HAP-1 (cell line): ENCODE measurements around the gene IQCH.

Experiments
- DNase-seq, 2 experiments: peaks; one replicate each; pipeline ENCODE4 v3.0.0-alpha.2; 2016 to 2020; ENCODE audit warnings: low spot score in 2 of 2
- H3K27me3 ChIP-seq: fragments of 250-450 bp; sonication (Bioruptor Pico); 2 replicates; pipeline ENCODE4 v1.5.1; 2020; ENCODE audit warnings: low read depth, mild to moderate bottlenecking, moderate library complexity
- H3K36me3 ChIP-seq: fragments of 250-450 bp; sonication (Bioruptor Pico); replicated peaks from 2 replicates; pipeline ENCODE4 v1.5.1; 2020; ENCODE audit warnings: mild to moderate bottlenecking
- H3K4me1 ChIP-seq: fragments of 250-450 bp; sonication (Bioruptor Pico); 2 replicates; pipeline ENCODE4 v1.5.1; 2020; ENCODE audit warnings: mild to moderate bottlenecking
- H3K4me3 ChIP-seq: fragments of 250-450 bp; sonication (Bioruptor Pico); 2 replicates; pipeline ENCODE4 v1.5.1; 2020; ENCODE audit warnings: mild to moderate bottlenecking, moderate library complexity
- H3K9me3 ChIP-seq: fragments of 250-450 bp; sonication (Bioruptor Pico); 2 replicates; pipeline ENCODE4 v1.5.1; 2020; ENCODE audit warnings: mild to moderate bottlenecking, moderate library complexity
- in situ Hi-C: fragments of 300-500 bp; cut with MboI; formaldehyde crosslinking; loops from 3 replicates; pipeline ENCODE4 v1.14.3; 2020; ENCODE audit warnings: low sequenced_read_pairs, inconsistent platforms, mixed read lengths

IQCH gene

DNA sequence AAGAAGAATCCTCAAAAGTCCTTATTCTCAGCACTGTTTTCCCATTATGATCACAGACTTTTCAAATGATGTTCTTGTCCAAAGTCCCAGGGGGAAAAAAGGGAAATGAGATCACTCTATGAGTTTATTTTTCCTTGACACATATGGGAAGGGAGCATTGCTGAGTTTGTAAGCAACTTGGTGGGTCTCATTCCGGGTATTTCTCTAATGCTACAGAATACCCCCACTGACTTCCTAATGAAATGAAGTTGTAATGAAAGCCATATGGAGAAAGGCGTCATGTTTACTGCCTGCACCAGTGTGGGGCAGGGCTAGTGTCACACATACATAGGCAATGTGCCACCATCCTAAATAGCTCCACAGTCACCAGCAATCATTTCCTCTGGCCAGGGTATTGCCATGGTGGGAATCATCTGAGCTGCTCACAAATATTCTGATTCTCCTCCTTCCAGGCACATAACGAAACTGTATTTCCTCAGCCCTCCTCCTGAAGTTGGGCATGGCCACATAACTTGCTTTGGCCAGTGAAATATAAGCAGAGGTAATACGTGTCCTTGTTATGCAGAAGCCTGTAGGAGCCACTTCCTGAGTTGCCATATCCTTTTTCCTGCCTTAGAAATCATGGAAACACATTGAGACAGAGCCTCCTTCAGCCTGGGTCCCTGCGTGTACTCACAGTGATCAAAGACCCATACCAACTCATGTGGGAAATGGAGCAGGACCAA lies 225.4 kb downstream of the IQCH start:
- H3K4me1 ChIP-seq: no peaks in the 10 kb centered on the region
- H3K36me3 ChIP-seq: no peaks in the 10 kb centered on the region
- no peak overlapping the region for H3K4me3 ChIP-seq
- in situ Hi-C loops: no loop called here
- no peaks in the 10 kb centered on the region for H3K27me3 ChIP-seq
- DNase-seq: no peak
- no peaks in the 10 kb centered on the region for H3K9me3 ChIP-seq

DNA sequence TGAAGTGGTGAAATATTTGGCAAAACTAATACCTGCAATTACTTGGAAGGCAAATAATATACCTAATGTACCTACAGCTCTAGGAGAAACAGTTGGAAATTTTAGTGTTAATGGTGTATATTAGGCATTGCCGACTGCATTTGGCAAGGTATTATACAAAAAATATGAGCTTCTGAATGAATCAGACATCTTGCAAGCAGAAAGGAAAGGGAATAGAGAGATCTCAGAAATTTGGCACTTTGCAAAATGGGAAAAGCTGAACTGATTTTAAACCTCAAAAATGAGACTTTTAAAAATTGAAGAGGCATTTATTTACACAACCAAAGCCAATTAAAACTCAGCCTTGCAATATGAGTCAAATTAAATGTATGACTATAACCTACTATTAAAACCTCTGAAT lies 226.2 kb downstream of the IQCH start:
- Histone ChIP-seq H3K27me3 (no peaks in the 10 kb centered on the region), H3K4me3 (no peak overlapping the region)
- in situ Hi-C loops: no loop called here

DNA sequence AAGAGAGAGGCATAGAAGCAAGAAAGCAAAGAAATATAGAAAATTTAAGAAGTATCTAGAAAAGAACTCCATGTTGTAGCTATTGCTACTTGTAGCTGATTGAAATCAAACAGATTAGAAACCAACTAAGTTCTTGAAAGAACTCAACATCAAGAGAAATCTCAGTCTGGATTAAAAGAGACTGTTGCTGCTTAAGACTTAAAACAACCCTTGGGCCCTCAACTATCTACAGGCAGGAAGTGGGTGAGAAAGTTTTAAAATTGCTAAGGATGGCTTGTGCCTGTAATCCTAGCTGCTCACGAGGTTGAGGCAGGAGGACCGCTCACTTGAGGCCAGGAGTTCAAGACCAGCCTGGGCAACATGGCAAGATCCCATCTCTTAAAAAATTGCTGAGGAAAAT lies 227.1 kb downstream of the IQCH start:
- Histone ChIP-seq H3K4me3 (no peak overlapping the region), H3K36me3 (no peaks in the 10 kb centered on the region), H3K9me3 (no peaks in the 10 kb centered on the region), H3K4me1 (no peaks in the 10 kb centered on the region), H3K27me3 (no peaks in the 10 kb centered on the region)
- DNase-seq: no peak
- in situ Hi-C loops: no loop called here

More for the DNA sequence above, 226.2 kb downstream of the IQCH start:
- DNase-seq: no peak
- Histone ChIP-seq H3K36me3 (no peaks in the 10 kb centered on the region), H3K9me3 (no peaks in the 10 kb centered on the region), H3K4me1 (no peaks in the 10 kb centered on the region)

DNA sequence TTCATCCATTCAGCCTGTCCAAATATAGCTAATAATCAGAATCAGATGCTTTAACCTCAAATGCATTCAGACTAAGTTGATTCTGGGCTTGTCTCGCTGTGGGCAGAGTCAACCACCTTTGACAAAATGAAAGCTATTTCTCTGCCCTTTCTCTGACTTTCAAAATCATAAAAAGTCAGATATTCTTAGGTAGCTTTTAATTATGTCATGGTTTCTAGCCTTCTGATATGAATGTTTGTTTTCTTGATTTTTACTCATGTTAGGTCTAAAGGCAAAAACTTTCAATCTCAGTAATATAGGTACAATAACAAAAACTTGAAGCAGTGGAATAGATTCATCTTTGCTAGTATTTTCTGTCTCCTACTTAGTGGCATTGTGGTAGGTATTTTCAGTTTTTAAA lies 241.0 kb downstream of the IQCH start:
- Histone ChIP-seq H3K36me3 (no peaks in the 10 kb centered on the region), H3K4me1 (no peaks in the 10 kb centered on the region), H3K9me3 (no peaks in the 10 kb centered on the region), H3K27me3 (no peaks in the 10 kb centered on the region), H3K4me3 (no peak overlapping the region)
- no peak for DNase-seq
- in situ Hi-C loops: no loop called here

DNA sequence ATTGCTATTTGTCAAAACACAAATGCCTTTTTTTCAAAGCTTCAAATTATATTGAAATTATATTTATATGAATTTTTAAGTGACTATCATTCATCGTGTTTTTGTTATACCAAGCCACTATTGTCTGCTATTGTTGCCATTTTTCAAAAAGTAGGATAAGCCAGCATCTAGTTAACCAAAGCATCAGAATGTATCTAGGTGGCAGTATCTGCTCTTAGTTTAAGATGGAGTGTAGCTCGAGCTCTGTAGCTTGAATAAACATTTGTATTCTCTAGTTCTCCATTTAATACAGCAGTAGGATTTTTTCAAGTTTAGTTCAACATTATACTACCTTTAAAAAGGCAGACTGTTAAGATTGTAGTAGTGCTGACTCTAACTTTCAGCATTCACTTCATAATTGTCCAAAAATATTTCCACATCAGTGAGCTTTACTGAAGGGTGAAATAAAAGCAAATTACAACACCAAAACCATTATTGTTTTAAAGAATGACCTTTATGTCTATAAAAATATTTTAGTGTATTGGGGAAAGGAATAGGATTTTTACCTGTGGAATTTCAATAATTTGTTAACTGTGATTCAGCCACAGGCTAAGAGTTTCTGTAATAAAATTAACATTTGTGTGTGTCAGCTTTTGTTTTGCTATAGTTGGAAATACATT lies 246.7 kb downstream of the IQCH start:
- no peaks in the 10 kb centered on the region for H3K9me3 ChIP-seq
- peaks cover 4% of the 10 kb centered on the region for H3K4me1 ChIP-seq
- no peak overlapping the region for H3K4me3 ChIP-seq
- no peaks in the 10 kb centered on the region for H3K27me3 ChIP-seq
- H3K36me3 ChIP-seq: no peaks in the 10 kb centered on the region
- peak in 1 of 2 experiments; percentile 79 for DNase-seq
- in situ Hi-C loops: no loop called here

DNA sequence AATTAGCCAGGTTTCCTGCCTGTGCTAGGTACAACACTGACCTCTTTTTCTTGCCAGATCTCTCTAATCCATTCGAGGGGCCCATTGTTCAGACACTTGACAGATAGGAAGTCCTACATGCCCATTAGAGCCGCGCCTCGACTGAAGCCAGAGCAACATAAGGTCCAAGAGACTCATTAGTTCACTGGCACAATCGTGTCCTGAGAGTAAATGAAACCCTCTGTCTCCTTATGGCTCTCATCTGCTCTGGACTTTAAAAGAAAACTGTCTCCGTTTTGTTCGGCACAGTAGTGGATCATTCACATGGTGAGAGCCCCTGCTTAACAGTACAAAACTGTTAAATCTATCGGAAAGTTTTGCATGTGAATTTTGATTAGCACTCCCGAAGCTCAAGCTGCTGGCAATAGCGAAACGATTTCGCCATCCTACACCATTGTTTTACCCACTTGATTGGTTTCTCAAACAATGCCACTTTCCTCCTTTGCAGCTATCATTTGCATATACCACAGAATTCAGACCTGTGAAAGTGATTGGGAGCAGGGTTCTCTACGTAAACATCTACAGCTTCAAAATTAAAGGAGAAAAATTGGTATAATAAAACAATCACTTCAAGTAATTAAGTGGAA lies 247.4 kb downstream of the IQCH start:
- H3K9me3 ChIP-seq: no peaks in the 10 kb centered on the region
- in situ Hi-C loops: no loop called here
- DNase-seq: peak; percentile 48 to 51
- H3K4me3 ChIP-seq: no peak overlapping the region
- peaks cover 4% of the 10 kb centered on the region for H3K4me1 ChIP-seq
- no peaks in the 10 kb centered on the region for H3K27me3 ChIP-seq
- no peaks in the 10 kb centered on the region for H3K36me3 ChIP-seq

DNA sequence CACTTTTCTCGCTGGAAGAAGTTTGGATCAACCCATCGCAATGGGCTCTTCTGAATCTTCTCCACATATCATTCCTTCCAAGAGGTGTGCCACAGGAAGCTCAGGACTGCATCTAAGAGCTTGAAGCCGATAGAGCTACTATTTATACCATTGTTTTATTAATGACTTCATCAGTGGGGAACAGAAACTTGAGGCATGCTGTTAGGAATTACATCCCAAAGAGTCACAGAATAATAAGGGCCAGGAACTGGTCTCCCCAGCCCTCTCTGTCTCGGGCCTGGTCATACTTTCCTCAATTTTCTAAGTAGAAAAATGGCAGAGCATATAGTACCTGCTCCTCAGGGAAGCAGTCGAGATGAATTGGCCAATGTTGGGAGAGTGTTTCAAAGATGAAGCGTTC lies 249.5 kb downstream of the IQCH start:
- no peaks in the 10 kb centered on the region for H3K9me3 ChIP-seq
- no peak for DNase-seq
- H3K27me3 ChIP-seq: no peaks in the 10 kb centered on the region
- H3K4me3 ChIP-seq: no peak overlapping the region
- H3K36me3 ChIP-seq: no peaks in the 10 kb centered on the region
- in situ Hi-C loops: no loop called here
- peaks cover 4% of the 10 kb centered on the region for H3K4me1 ChIP-seq

DNA sequence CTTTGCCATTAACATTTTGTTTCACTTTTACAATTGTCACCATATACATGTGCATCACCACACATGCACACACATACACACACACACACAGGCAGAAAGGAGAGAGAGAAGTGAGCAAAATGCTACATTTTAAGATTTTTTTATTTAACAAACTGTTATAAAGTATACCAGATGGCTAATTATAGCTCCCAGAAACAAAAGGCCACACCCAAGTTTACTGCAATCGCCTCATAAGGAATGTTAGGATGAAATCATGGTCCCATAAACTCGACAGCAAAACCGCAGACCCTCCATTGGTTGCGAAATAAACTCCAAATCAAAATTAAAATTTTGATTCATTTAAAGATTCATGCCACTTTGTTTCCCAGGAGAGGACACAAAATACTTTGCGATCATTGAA lies 250.2 kb downstream of the IQCH start:
- Histone ChIP-seq H3K36me3 (no peaks in the 10 kb centered on the region), H3K4me1 (peaks cover 4% of the 10 kb centered on the region), H3K9me3 (no peaks in the 10 kb centered on the region), H3K27me3 (no peaks in the 10 kb centered on the region), H3K4me3 (no peak overlapping the region)
- no peak for DNase-seq
- in situ Hi-C loops: no loop called here

DNA sequence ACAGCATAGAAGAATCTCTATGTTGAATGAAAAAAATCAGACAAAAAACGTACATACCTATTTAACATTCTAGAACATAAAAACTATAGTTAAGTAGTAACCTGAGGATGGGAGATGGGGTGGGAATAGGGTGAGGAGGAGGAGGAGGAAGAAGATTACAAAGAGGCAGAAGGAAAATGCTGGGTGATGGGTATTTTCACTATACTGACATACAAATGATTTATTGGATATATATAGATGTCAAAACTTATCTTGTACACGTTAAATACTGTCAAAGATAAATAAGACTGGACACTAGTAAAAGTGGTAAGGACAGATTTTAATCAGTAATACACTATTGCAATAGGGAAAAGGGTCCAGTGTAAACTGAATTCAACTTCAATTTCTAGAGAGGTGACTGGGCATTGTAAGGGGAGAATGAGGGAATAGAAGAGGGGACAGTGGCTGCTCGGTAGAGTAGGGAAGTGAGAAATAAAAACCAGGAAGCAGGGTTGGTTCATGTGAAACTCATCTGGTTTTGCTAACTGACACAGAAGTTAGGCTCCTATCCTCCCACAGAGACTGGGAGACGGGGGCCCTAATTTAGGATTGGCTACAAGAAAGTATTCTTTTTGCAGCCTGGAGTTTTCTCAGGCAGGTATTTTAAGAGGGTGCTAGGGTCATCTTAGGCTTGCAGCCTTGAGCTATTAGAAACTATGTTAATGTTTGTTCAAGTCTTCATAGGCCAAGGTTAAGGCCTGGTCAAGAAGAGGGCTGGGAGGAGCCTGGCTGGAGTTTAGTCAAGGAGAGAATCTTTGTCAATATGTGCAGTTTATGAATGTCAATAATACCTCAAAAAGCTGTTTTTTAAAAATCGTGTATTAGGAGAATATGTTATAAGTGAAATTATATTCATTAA lies 251.3 kb downstream of the IQCH start:
- no peaks in the 10 kb centered on the region for H3K27me3 ChIP-seq
- DNase-seq: no peak
- H3K36me3 ChIP-seq: no peaks in the 10 kb centered on the region
- H3K9me3 ChIP-seq: no peaks in the 10 kb centered on the region
- H3K4me3 ChIP-seq: no peak overlapping the region
- in situ Hi-C loops: no loop called here
- peaks cover 4% of the 10 kb centered on the region for H3K4me1 ChIP-seq

DNA sequence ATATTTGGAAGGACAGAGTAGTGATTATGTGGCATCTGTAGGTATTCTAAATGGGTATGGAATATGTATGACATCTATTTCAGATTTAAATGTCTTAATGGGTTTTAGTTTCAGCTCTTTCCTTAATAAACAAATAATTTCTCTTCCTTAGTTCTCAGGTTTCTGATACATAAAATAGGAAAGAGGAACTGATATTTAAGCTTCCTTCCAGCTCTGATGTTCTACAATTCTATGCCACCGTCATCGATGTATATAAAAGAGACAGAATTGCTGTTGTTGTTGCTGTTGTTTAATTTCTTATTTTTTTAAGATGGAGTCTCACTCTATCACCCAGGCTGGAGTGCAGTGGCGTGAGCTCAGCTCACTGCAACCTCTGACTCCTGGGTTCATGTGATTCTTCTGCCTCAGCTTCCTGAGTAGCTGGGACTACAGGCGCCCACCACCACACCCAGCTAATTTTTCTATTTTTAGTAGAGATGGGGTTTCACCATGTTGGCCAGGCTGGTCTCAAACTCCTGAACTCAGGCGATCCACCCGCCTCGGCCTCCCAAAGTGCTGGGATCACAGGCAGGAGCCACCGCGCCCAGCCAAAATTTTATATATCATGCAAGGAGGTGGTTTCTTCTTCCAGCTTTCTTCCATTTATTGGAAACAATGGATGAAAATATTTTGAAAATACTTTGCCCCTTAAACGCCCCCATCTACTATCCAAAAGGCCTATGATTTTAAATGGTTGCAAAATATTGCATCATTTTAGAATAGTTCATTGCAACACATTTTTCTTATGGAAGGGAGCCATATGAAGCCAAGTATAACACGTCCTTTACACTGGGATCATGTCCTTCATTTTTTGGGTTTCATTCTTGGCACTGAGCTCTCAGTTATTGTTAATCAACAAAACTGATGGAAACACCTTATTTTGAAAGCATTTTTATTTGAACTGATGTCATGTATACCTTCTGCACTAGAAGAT lies 252.5 kb downstream of the IQCH start:
- H3K4me1 ChIP-seq: 0 out of 2 replicates have a peak, but pooled peaks cover 3% of the 10 kb centered on the region
- H3K27me3 ChIP-seq: no peaks in the 10 kb centered on the region
- H3K9me3 ChIP-seq: no peaks in the 10 kb centered on the region
- H3K36me3 ChIP-seq: no peaks in the 10 kb centered on the region
- in situ Hi-C loops: no loop called here
- no peak for DNase-seq
- H3K4me3 ChIP-seq: no peak overlapping the region

DNA sequence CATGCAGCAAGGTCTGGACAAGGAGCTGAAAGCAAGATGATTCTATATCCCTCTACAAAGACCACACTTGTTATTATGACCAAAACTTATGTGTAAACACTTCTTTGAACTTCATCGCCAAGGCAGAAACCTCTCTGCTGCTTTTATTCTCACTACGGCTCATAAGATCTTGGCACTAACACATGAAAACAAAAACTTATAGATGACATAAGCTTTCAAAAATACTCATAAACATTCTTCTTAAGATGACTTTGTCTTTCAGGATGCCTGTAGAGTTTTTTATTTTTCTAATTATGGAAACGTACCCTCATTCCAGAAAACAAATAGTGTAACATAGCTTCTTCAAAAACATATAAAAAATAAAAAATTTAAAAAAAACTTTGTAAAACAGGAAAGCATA lies 253.8 kb downstream of the IQCH start:
- H3K4me3 ChIP-seq: no peak overlapping the region
- no peaks in the 10 kb centered on the region; the same call in 1 of the 2 replicates for H3K36me3 ChIP-seq
- H3K4me1 ChIP-seq: 0 out of 2 replicates have a peak, but pooled peaks cover 5% of the 10 kb centered on the region
- no peaks in the 10 kb centered on the region for H3K9me3 ChIP-seq
- in situ Hi-C loops: no loop called here
- H3K27me3 ChIP-seq: no peaks in the 10 kb centered on the region
- no peak for DNase-seq

DNA sequence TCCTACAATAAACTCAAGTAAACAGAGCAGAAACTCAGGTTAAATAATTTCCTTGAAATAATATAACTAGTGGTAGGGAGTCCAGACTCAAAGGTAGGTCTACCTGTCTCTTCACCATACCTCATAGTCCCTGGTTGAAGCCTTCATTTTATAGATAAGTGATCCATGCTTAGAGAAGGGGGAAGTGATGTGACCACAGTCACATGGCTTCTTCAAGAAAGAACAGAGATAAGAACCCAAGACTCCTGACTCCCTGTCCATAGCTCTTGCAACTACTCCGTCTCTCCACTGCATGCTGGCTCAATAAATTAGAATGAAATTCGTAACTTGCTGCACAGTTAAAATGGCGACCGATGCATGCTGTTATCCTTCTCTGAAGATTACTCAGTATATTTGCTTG lies 255.3 kb downstream of the IQCH start:
- no peak overlapping the region for H3K4me3 ChIP-seq
- in situ Hi-C loops: no loop called here
- 0 out of 2 replicates have a peak, but pooled peaks cover 5% of the 10 kb centered on the region for H3K4me1 ChIP-seq
- H3K9me3 ChIP-seq: no peaks in the 10 kb centered on the region
- no peaks in the 10 kb centered on the region for H3K27me3 ChIP-seq
- no peaks in the 10 kb centered on the region; the same call in 1 of the 2 replicates for H3K36me3 ChIP-seq
- no peak for DNase-seq
